SH-SY5Y (cell line): Measurements from ENCODE around the gene CACNA1H.

Experiments used
- GATA2 ChIP-seq: IDR thresholded peaks from 2 replicates; pipeline ENCODE4 v1.6.1; 2011; ENCODE audit warnings: mild to moderate bottlenecking, low read depth, low read length
- GATA3 ChIP-seq: IDR thresholded peaks from 2 replicates; pipeline ENCODE4 v1.6.1; 2011; ENCODE audit warnings: low read depth, mild to moderate bottlenecking, low read length, moderate library complexity

GRCh38 chr16:1177053-1177452, 24.1 kb downstream of the CACNA1H start:
- TF ChIP-seq GATA3 (no peak), GATA2 (no peak)
